IPS DF 6.9 (cell line): ENCODE data around the gene SUPT5H.

Experiments
- DNase-seq: peaks from one replicate; pipeline ENCODE4 v3.0.0-alpha.2; 2013; ENCODE audit warnings: low read depth, low spot score
- H3K27ac ChIP-seq: one replicate; pipeline ENCODE4 v1.5.1; 2013; ENCODE audit warnings: low read length, control low read depth
- H3K27me3 ChIP-seq: 2 replicates; pipeline ENCODE4 v1.6.1; 2013; ENCODE audit warnings: mild to moderate bottlenecking, low read length; ENCODE audit not compliant: control insufficient read depth, insufficient read depth
- H3K36me3 ChIP-seq: 2 replicates; pipeline ENCODE4 v1.6.1; 2013; ENCODE audit warnings: low read length; ENCODE audit not compliant: control insufficient read depth, insufficient read depth
- H3K4me1 ChIP-seq: 2 replicates; pipeline ENCODE4 v1.6.1; 2013; ENCODE audit warnings: low read length; ENCODE audit not compliant: control insufficient read depth, insufficient read depth
- H3K4me3 ChIP-seq: 2 replicates; pipeline ENCODE4 v1.5.1; 2013; ENCODE audit warnings: mild to moderate bottlenecking, low read length
- H3K9me3 ChIP-seq: 2 replicates; pipeline ENCODE4 v1.6.1; 2013; ENCODE audit warnings: low read length, inconsistent platforms; ENCODE audit not compliant: control insufficient read depth, insufficient read depth
- WGBS: extraction: QIAGEN DNeasy Blood & Tissue Kit; methylation state at CpG from one replicate; pipeline ENCODE4 v1.1.7; 2013; ENCODE audit warnings: mixed read lengths, missing lambda C conversion rate; ENCODE audit not compliant: insufficient read length, insufficient coverage; 5-methylcytosine and 5-hydroxymethylcytosine counted together

SUPT5H gene

GRCh38 chr19:39525205-39525604, 79.8 kb downstream of the SUPT5H start:
- H3K27ac ChIP-seq = no peak overlapping the region
- no peaks in the 10 kb centered on the region for H3K4me1 ChIP-seq
- H3K9me3 ChIP-seq = no peaks in the 10 kb centered on the region
- no CpG with 5 or more reads among the region's 3 CpGs for WGBS
- no peaks in the 10 kb centered on the region for H3K27me3 ChIP-seq
- DNase-seq = no peak
- no peak overlapping the region for H3K4me3 ChIP-seq
- H3K36me3 ChIP-seq = peaks cover 2% of the 10 kb centered on the region; the same call in 1 of the 2 replicates
